Effector memory CD8-positive, alpha-beta T cell (primary cell): Measurements from ENCODE around the gene SMG1.
"Not testable (repeated sequence)": the region's sequence is repeated elsewhere in the genome, so short reads cannot be mapped to it uniquely, and the experiment has no call there.

Experiments used
- ATAC-seq: fragments of 150-1000 bp; cut with Tn5 transposase; replicated peaks from 2 replicates; pipeline ENCODE4 v1.10.0; 2021; ENCODE audit warnings: mild to moderate bottlenecking, moderate library complexity
- DNase-seq, 3 experiments: peaks; one replicate each; pipeline ENCODE4 v3.0.0; 2021
- H3K27ac Mint-ChIP-seq, 2 donors: one replicate each; pipeline ENCODE4 v1.8.0; 2022; ENCODE audit warnings: mild to moderate bottlenecking in 2 of 2, mixed read lengths in 2 of 2, moderate library complexity in 2 of 2
- H3K27me3 Mint-ChIP-seq, 2 donors: one replicate each; pipeline ENCODE4 v1.8.0; 2022; ENCODE audit warnings: mixed read lengths in 2 of 2
- H3K36me3 Mint-ChIP-seq: one replicate; pipeline ENCODE4 v1.8.0; 2022; ENCODE audit warnings: mild to moderate bottlenecking, moderate library complexity, mixed read lengths; ENCODE audit not compliant: insufficient read depth
- H3K4me1 Mint-ChIP-seq, 2 donors: one replicate each; pipeline ENCODE4 v1.8.0; 2022; ENCODE audit warnings: low read depth in 2 of 2, mixed read lengths in 2 of 2
- H3K4me3 Mint-ChIP-seq, 2 donors: one replicate each; pipeline ENCODE4 v1.8.0; 2022; ENCODE audit warnings: mild to moderate bottlenecking in 2 of 2, mixed read lengths in 2 of 2, moderate library complexity in 2 of 2
- H3K9me3 Mint-ChIP-seq, 2 donors: one replicate each; pipeline ENCODE4 v1.8.0; 2022; ENCODE audit warnings: mixed read lengths in 2 of 2

SMG1 gene

DNA sequence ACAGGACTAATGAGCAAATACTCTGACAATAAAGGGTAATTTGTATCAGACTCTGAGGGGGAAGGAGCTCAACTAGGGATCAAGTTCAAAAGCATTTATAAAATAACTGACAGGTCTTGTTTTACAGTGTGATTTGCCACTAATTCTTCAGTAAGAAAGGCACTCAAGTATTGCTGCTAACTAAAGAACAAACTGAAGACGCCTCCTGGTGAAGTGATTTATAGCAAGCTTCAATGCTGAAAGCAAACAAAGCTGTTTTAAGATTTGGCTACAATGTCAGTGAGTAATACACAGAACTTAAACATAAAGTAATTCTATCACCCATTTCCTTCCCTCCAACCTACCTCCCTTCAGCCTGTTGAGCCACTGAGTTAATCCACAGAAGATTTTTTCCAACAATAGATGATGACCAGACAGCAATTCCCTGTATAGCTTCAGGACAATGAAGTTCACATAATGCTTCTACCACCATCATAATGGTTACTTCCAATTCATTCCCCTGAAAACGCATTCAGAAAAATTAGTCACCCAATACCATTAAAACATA is 59.9 kb downstream of the SMG1 start:
- Mint-ChIP-seq H3K4me1 (peaks cover 3 to 26% of the 10 kb centered on the region in 2 donors), H3K36me3 (peaks cover 80% of the 10 kb centered on the region)
- H3K4me3 Mint-ChIP-seq, ATAC-seq, H3K27me3 Mint-ChIP-seq, H3K27ac Mint-ChIP-seq, H3K9me3 Mint-ChIP-seq, DNase-seq: not testable (repeated sequence)

DNA sequence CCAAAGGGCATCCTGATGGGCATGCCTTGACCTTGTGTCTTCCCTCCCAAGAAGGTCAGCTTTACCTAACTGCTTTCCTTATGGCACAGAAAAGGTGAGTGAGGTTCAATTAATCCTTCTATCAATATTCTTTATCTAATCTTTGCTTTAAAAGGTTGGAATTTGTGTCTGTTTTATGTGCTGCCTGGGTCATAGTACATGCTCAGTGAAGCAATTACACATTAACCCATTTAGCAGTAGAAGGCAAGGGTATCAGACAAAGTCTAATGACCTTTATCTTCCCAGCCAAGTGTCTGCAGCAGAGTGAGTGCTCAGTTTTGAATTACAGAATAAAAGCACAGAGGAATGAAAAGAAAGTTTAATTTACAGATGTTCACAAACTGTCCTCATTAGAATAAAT is 63.3 kb downstream of the SMG1 start:
- H3K27me3 Mint-ChIP-seq, ATAC-seq, H3K4me3 Mint-ChIP-seq, DNase-seq, H3K9me3 Mint-ChIP-seq: not testable (repeated sequence)
- H3K36me3 Mint-ChIP-seq: peaks cover 78% of the 10 kb centered on the region
- peak overlapping the region; percentile 67 to 93 for H3K27ac Mint-ChIP-seq
- H3K4me1 Mint-ChIP-seq: peaks cover 3 to 21% of the 10 kb centered on the region in 2 donors

DNA sequence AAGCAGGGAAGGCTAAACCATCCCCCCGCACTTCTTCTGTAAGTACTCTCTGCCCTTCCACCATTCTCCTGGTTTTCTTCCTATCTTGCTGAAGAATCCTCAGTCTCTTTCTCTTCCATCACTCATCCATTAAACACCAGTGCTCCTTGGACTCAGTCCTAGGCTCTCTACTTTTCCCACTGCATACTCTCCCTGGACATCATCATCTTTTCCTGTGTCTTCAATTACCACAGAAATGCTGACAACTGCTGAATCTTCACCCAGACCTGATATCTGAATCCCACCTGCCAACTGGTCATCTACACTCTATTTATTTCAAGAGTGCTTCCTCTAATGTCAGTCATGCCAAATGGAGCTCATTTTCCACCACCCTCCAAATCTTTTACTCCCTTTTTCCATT is 71.0 kb downstream of the SMG1 start:
- H3K36me3 Mint-ChIP-seq: peaks cover 73% of the 10 kb centered on the region
- H3K4me1 Mint-ChIP-seq: peaks cover 5 to 7% of the 10 kb centered on the region in 2 donors
- H3K4me3 Mint-ChIP-seq: no peak overlapping the region
- DNase-seq (no peak), ATAC-seq (no peak)
- no peak overlapping the region for H3K27ac Mint-ChIP-seq
- H3K27me3 Mint-ChIP-seq: no peaks in the 10 kb centered on the region
- H3K9me3 Mint-ChIP-seq: no peaks in the 10 kb centered on the region

DNA sequence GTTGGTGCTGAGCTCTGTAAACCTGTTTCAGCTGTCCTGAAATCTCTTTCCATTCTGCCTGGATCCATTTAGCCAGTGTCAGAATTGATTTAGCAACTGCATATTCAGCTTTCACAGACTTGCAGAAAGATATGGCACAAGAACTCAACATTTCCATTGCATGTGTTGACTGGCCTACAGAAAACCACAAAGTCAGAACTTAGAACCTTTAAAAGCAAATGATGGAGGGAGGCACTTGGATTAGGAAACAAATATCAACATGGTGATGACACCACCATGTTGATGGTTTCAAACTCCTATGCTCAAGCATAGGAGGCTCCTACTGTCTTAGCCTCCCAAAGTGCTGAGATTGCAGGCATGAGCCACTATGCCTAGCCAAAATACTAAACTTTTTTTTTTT is 72.5 kb downstream of the SMG1 start:
- no peaks in the 10 kb centered on the region for H3K9me3 Mint-ChIP-seq
- no peaks in the 10 kb centered on the region for H3K27me3 Mint-ChIP-seq
- H3K4me3 Mint-ChIP-seq: no peak overlapping the region
- ATAC-seq: no peak
- H3K27ac Mint-ChIP-seq: peak overlapping the region in 1 of 2 donors; percentile 85
- peaks cover 75% of the 10 kb centered on the region for H3K36me3 Mint-ChIP-seq
- DNase-seq: no peak
- peaks cover 5 to 7% of the 10 kb centered on the region in 2 donors for H3K4me1 Mint-ChIP-seq

DNA sequence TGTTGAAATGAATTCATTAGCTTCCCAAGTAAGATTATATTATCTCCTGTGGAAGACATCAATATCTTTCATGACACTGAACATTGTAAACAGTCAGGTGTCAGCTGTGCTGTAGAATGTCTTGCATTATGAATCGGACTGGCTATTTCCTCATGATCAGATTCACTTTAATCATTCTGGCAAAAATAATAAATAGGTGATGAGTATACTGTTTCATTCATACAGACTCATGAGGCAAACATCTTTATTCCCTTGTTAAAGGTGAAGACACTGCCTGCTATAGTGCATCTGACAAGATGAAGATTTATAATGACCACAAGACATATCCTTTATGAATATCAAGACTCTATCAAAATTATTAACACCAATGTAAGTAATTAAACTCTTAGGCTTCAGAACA is 73.6 kb downstream of the SMG1 start:
- ATAC-seq (no peak), DNase-seq (no peak)
- Mint-ChIP-seq H3K9me3 (no peaks in the 10 kb centered on the region), H3K4me3 (no peak overlapping the region), H3K36me3 (peaks cover 75% of the 10 kb centered on the region), H3K27ac (peak overlapping the region in 1 of 2 donors; percentile 54), H3K27me3 (no peaks in the 10 kb centered on the region), H3K4me1 (peaks cover 5 to 7% of the 10 kb centered on the region in 2 donors)

DNA sequence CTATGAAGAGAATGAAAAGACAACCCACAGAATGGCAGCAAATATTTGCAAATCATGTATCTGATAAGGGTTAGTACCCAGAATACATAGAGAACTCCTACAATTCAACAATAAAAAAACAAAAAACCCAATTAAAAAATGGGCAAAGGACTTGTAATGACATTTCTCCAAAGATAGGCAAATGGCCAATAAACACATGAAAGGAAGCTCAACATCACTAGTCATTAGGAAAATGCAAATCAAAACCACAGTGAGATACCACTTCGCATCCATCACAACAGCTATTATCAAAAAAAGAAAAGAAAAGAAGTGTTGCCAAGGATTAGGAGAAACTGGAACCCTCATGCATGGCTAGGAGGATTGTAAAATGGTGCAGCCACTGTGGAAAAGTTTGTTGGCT is 79.8 kb downstream of the SMG1 start:
- ATAC-seq: no peak

DNA sequence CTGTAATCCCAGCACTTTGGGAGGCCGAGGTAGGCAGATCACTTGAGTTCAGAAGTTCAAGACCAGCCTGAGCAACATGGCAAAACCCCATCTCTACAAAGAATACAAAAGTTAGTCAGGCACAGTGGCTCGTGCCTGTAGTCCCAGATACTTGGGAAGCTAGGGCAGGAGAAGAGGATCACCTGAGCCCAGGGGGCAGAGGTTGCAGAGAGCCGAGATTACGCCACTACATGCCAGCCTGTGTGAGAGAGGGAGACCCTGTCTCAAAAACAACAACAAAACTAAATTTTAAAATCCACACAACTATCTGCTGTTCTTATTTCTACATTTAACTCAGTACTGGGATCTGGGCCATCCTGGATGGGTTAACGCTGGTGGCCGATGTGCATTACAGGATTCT is 83.6 kb downstream of the SMG1 start:
- ATAC-seq (no peak), DNase-seq (no peak)
- Mint-ChIP-seq H3K27ac (peak overlapping the region in 1 of 2 donors; percentile 65), H3K9me3 (no peaks in the 10 kb centered on the region), H3K4me3 (no peak overlapping the region), H3K4me1 (peaks cover 2 to 6% of the 10 kb centered on the region in 2 donors), H3K27me3 (no peaks in the 10 kb centered on the region), H3K36me3 (peaks cover 88% of the 10 kb centered on the region)

More for the DNA sequence above, 79.8 kb downstream of the SMG1 start:
- Mint-ChIP-seq H3K27ac (peak overlapping the region in 1 of 2 donors; percentile 59), H3K27me3 (no peaks in the 10 kb centered on the region), H3K4me1 (peaks cover 2 to 3% of the 10 kb centered on the region in 2 donors), H3K9me3 (no peaks in the 10 kb centered on the region), H3K36me3 (peaks cover 88% of the 10 kb centered on the region), H3K4me3 (no peak overlapping the region)
- DNase-seq: no peak

DNA sequence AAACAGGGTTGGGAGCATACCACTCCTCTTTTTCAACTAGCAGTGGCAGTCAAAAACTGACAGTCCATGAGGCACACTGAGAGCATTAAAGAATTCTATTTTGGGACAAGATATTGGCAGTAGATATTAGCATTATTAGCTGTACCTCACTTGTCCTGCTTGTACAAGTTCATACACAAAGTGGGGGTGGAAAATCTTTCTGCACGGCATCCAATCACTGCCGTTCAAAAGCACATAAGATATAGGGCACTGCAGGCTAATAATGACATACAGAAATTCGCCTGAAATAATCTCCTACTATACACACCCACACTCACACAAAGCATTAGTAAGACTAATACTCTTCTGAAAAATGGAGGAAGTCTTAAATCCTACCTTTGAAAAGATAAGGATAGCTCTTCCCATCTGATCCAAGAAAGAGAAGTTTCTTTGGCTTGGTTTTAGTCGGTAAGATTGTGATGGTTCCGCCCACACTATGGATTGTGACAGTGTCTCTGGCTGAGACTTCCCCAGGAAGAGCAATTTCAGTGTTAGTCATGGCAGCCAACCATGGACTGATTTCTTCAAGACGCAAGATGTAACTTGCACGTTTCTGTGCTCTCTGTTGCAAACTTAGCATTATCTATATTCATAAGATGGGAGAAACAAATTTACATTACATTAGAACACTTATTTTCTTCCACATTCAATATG is 84.2 kb downstream of the SMG1 start:
- Mint-ChIP-seq H3K36me3 (peaks cover 90% of the 10 kb centered on the region), H3K4me3 (no peak overlapping the region), H3K9me3 (no peaks in the 10 kb centered on the region), H3K27me3 (no peaks in the 10 kb centered on the region), H3K4me1 (peaks cover 2 to 6% of the 10 kb centered on the region in 2 donors), H3K27ac (peak overlapping the region in 1 of 2 donors; percentile 65)
- DNase-seq: no peak
- no peak for ATAC-seq

DNA sequence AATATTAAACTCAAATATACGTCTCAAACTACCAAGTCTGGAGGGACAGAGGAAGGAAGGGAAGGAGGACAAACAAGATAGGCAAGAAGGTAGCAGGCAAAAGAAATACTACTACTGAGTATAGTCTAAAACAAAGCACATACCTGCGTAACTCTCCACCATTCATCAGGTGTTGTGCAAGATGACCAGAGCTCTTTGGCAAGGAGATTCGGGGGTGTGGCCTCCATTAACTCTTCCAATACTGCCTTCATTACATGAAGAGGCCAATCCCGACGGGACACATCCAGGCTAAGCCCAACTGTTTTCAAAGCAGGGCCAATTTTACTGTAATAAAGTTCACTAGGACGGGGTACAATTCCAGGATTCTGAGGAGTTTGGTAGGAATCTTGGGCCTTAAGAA is 86.7 kb downstream of the SMG1 start:
- Mint-ChIP-seq H3K9me3 (no peaks in the 10 kb centered on the region), H3K36me3 (peaks cover 90% of the 10 kb centered on the region), H3K4me3 (no peak overlapping the region), H3K27ac (no peak overlapping the region), H3K4me1 (peaks cover 2 to 3% of the 10 kb centered on the region in 2 donors), H3K27me3 (no peaks in the 10 kb centered on the region)
- ATAC-seq (no peak), DNase-seq (no peak)

DNA sequence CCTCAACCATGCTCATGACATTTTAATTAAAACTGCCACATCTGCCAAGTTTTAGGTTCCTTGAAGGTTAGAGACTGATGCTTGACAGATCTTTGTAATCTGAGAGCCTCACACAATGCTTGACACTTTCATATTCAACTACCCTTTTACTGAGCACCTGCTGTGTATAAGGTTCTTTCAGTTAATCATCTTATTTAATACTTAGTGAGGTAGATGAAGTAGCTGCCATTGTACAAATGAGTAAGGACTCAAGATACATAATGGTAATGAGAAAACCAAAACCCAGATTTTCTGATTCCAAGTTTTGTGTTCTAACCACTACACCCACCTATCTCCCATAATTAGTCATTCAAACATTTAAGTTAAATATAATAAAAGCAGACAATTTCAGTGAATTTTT is 89.5 kb downstream of the SMG1 start:
- H3K4me1 Mint-ChIP-seq: peaks cover 0 to 3% of the 10 kb centered on the region in 2 donors
- peaks cover 95% of the 10 kb centered on the region for H3K36me3 Mint-ChIP-seq
- ATAC-seq (no peak), DNase-seq (no peak)
- H3K4me3 Mint-ChIP-seq: no peak overlapping the region
- no peaks in the 10 kb centered on the region for H3K9me3 Mint-ChIP-seq
- H3K27ac Mint-ChIP-seq: peak overlapping the region in 1 of 2 donors; percentile 45
- H3K27me3 Mint-ChIP-seq: no peaks in the 10 kb centered on the region

DNA sequence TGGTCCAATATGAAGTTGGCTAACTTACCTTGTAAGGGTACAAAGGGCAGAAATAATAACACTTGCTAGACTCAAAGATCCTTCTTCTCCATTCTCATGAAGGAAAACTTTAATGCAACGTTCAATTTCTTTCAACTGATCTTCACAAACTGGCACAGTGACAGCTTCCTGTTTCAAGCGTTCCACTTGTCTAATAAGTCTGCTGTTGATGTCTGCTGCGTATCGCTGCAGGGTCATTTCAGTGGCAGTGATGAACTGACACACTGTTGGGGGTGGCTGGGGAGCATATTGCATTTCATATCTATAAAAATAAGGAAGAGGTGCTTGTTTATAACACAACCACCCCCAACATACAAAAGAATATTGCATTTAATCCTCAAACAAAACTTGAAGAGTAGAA is 91.3 kb downstream of the SMG1 start:
- Mint-ChIP-seq H3K27me3 (no peaks in the 10 kb centered on the region), H3K4me3 (no peak overlapping the region), H3K4me1 (peaks cover 0 to 3% of the 10 kb centered on the region in 2 donors), H3K36me3 (peaks cover 91% of the 10 kb centered on the region), H3K27ac (no peak overlapping the region), H3K9me3 (no peaks in the 10 kb centered on the region)
- no peak for DNase-seq
- no peak for ATAC-seq

DNA sequence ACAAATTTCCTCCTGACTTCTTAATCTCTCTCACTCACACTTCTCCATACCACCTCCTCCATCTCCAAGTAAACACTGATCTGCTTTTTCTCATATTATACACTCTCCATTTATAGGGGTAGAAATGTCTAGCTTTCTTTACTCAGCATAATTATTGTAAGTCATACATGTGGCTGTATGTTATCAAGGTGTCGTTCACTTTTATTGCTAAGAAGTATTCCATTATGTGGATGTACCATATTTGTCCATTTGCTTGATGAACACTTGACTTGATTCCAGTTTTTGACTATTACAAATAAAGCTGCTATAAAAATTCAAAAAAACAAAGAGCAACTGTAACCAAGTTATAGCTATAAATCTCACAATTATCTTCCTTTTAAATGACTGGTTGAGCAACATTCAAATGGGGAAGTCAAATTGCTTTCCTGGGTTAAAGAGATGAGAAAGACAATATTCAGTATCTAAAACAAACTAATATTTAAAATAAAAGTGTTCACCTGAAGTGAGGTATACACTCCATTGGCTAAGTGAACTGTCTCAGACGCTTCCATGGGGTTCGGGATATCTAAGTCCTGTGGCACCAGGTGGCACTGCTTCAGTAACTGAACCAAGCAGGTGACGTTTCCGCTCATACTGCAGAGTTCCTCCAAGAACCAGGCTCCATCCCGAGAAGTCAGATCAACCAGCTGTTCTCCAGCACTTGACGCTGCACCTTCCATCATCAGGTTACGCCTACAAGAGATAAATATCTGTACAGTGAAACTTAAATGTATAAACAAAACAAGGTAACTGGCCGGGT is 92.3 kb downstream of the SMG1 start:
- H3K27ac Mint-ChIP-seq: no peak overlapping the region
- peaks cover 89% of the 10 kb centered on the region for H3K36me3 Mint-ChIP-seq
- no peak overlapping the region for H3K4me3 Mint-ChIP-seq
- no peaks in the 10 kb centered on the region for H3K27me3 Mint-ChIP-seq
- no peak for DNase-seq
- peaks cover 0 to 3% of the 10 kb centered on the region in 2 donors for H3K4me1 Mint-ChIP-seq
- ATAC-seq: no peak
- H3K9me3 Mint-ChIP-seq: no peaks in the 10 kb centered on the region

DNA sequence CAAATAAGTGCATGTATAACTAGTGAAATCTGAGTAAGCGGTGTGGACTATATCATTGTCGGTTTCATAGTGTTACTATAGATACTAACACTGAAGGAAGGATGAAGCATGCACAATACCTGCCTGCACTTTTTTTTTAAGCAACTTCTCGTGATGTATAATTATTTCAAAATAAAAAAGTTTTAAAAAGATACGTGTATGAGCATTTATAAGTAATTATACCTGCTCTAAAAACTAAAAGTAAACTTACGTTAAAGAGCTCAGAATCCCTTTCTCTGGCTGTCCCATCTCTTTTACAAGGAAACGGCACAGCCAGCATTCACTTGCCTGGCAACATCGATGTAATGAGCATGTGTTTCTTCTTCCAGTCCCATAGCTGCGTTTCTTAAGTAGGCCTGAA is 93.6 kb downstream of the SMG1 start:
- H3K4me1 Mint-ChIP-seq: no peaks in the 10 kb centered on the region
- H3K27me3 Mint-ChIP-seq: no peaks in the 10 kb centered on the region
- ATAC-seq: no peak
- H3K27ac Mint-ChIP-seq: no peak overlapping the region
- H3K4me3 Mint-ChIP-seq: no peak overlapping the region
- no peak for DNase-seq
- peaks cover 89% of the 10 kb centered on the region for H3K36me3 Mint-ChIP-seq
- H3K9me3 Mint-ChIP-seq: no peaks in the 10 kb centered on the region

DNA sequence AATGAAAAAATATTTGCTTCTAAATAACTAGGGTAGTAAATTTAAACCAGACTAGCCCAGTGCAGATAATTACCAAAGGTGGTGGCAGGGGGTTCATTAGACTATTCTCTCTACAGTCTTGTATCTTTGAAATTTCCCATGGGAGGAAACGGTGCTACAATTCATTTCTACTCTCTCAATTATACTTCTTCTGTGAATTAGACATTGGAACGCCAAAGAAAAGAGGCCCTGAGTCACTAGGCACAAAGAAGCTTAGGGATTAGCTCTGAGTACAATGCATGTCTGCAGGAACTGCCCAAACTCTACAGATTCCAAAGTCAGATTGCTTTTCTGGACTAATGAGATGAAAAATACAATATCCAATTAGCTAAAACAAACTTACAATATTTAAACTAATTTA is 94.2 kb downstream of the SMG1 start:
- DNase-seq (no peak), ATAC-seq (no peak)
- no peaks in the 10 kb centered on the region for H3K4me1 Mint-ChIP-seq
- H3K27me3 Mint-ChIP-seq: no peaks in the 10 kb centered on the region
- peaks cover 86% of the 10 kb centered on the region for H3K36me3 Mint-ChIP-seq
- no peak overlapping the region for H3K27ac Mint-ChIP-seq
- no peaks in the 10 kb centered on the region for H3K9me3 Mint-ChIP-seq
- H3K4me3 Mint-ChIP-seq: no peak overlapping the region
